ENCODE results near the gene PPP2R1B. TPM values are rescaled to one million over a fixed set of nuclear protein-coding genes. Genes with fewer than 3 reads are reported as not detected.

Gene PPP2R1B
- total RNA-seq, 1 donor from 2014 or later = 33.8 TPM

DNA sequence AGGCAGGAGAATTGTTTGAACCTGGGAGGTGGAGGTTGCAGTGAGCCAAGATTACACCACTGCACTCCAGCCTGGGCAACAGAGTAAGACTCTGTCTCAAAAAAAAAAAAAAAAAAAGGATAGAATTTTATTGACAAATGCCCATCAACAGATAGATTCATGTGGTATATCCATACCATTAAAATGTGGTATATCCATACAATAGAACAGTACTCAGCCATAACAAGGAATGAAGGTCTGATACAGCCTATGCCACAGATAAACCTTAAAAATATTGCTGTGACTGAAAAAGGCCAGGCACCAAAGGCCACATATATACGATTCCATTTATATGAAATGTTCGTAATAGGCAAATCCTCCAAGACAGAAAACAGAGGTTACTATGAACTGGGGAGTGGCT is 45.3 kb upstream of the PPP2R1B start:
- Mint-ChIP-seq H3K27ac (no peak overlapping the region), H3K4me3 (no peak overlapping the region), H3K27me3 (ENCODE audit: low read depth) (no peaks in the 10 kb centered on the region), H3K4me1 (peaks cover 9% of the 10 kb centered on the region), H3K36me3 (peaks cover 27% of the 10 kb centered on the region), H3K9me3 (no peaks in the 10 kb centered on the region)
- DNase-seq (ENCODE audit: low spot score in 2 of 2, unreplicated experiment in 2 of 2) = no peak
- TF ChIP-seq CTCF (IDR thresholded peaks at IDR 0.05; ENCODE audit: unreplicated experiment) = no peak

DNA sequence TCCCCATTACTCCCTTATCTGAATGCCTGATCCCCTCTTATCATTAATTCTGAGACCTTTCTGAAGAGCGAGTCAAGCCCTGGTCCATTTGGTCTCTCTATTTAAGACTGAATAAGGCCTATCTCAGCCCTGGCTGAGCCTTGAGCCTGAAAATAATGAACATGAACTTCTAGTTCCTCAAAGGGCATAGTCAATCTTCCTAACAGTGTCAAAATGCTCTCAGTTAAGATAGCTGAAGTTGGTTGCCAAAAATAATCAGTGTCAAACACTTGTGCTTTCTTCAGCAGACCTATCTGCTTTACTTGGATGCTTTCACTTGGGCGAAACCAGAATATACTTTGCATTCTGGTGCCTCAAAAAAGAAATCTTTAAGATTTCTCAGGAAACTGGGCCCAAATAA is 42.6 kb upstream of the PPP2R1B start:
- H3K4me3 Mint-ChIP-seq = no peak overlapping the region
- no peaks in the 10 kb centered on the region for H3K27me3 Mint-ChIP-seq (ENCODE audit: low read depth)
- H3K27ac Mint-ChIP-seq = no peak overlapping the region

DNA sequence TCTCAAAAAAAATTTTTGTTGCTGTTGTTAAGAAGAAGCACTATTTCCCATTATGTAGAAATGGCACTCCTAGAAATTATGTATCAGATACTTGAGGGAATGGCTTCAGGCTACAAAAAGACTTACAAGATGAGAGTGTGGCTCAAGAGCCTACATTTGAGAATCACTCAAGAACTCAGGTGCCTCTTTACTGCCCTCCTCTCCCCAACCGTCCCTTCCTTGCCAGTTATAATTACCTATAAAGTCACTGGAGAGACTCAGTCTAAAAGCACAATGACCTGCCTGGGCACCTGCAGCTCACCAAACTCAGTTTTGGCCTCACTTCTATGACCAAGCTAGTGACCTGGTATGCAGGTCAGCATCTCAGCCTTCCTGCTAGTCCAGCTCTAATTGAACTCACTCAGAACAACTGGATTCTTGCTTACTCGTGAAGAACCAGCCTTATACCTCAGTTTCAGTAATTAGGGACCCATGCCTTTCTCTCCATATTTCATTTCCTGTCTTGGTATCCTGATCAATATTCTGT is 41.9 kb upstream of the PPP2R1B start:
- Mint-ChIP-seq H3K9me3 (no peaks in the 10 kb centered on the region), H3K36me3 (peaks cover 49% of the 10 kb centered on the region), H3K27ac (no peak overlapping the region), H3K27me3 (ENCODE audit: low read depth) (no peaks in the 10 kb centered on the region), H3K4me3 (no peak overlapping the region), H3K4me1 (no peaks in the 10 kb centered on the region)
- no peak for TF ChIP-seq CTCF (IDR thresholded peaks at IDR 0.05; ENCODE audit: unreplicated experiment)
- DNase-seq (ENCODE audit: low spot score in 2 of 2, unreplicated experiment in 2 of 2) = no peak

More for the DNA sequence above, 42.6 kb upstream of the PPP2R1B start:
- Mint-ChIP-seq H3K36me3 (peaks cover 45% of the 10 kb centered on the region), H3K9me3 (no peaks in the 10 kb centered on the region), H3K4me1 (no peaks in the 10 kb centered on the region)
- TF ChIP-seq CTCF (IDR thresholded peaks at IDR 0.05; ENCODE audit: unreplicated experiment) = no peak
- DNase-seq (ENCODE audit: low spot score in 2 of 2, unreplicated experiment in 2 of 2) = no peak

DNA sequence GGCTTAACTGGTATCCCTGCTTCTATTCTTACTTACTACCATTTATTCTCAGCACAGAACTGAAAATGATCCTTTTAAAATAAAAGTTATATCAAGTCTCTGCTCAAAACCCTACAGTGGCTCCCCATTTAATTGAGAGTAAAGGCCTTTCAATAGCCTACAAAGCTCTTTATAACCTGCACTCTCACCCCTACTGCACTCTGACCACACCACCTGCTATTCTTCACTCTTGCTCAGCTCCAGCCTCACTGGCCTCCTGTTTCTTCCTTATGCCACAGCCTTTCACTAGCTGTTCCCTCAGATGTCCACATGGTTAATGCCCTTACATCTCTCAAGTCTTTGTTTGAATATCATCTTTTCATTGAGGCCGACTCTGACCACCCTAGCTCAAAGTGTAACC is 40.9 kb upstream of the PPP2R1B start:
- H3K4me1 Mint-ChIP-seq = no peaks in the 10 kb centered on the region
- no peaks in the 10 kb centered on the region for H3K9me3 Mint-ChIP-seq
- H3K4me3 Mint-ChIP-seq = no peak overlapping the region
- no peaks in the 10 kb centered on the region for H3K27me3 Mint-ChIP-seq (ENCODE audit: low read depth)
- DNase-seq (ENCODE audit: low spot score in 2 of 2, unreplicated experiment in 2 of 2) = no peak
- no peak for TF ChIP-seq CTCF (IDR thresholded peaks at IDR 0.05; ENCODE audit: unreplicated experiment)
- H3K27ac Mint-ChIP-seq = no peak overlapping the region
- H3K36me3 Mint-ChIP-seq = peaks cover 51% of the 10 kb centered on the region

GRCh38 chr11:111801135-111801534 is 34.9 kb upstream of the PPP2R1B start:
- peaks cover 59% of the 10 kb centered on the region for H3K36me3 Mint-ChIP-seq
- H3K9me3 Mint-ChIP-seq = peaks cover 14% of the 10 kb centered on the region
- no peak for TF ChIP-seq CTCF (IDR thresholded peaks at IDR 0.05; ENCODE audit: unreplicated experiment)
- no peak for DNase-seq (ENCODE audit: low spot score in 2 of 2, unreplicated experiment in 2 of 2)
- no peaks in the 10 kb centered on the region for H3K27me3 Mint-ChIP-seq (ENCODE audit: low read depth)
- peaks cover 4% of the 10 kb centered on the region for H3K4me1 Mint-ChIP-seq
- no peak overlapping the region for H3K27ac Mint-ChIP-seq
- H3K4me3 Mint-ChIP-seq = no peak overlapping the region

GRCh38 chr11:111798279-111798678 is 32.1 kb upstream of the PPP2R1B start:
- Mint-ChIP-seq H3K4me3 (no peak overlapping the region), H3K4me1 (peaks cover 16% of the 10 kb centered on the region), H3K36me3 (peaks cover 43% of the 10 kb centered on the region), H3K27ac (no peak overlapping the region), H3K9me3 (peaks cover 14% of the 10 kb centered on the region), H3K27me3 (ENCODE audit: low read depth) (no peaks in the 10 kb centered on the region)
- DNase-seq (ENCODE audit: low spot score in 2 of 2, unreplicated experiment in 2 of 2) = no peak
- TF ChIP-seq CTCF (IDR thresholded peaks at IDR 0.05; ENCODE audit: unreplicated experiment) = no peak

Data from mesothelial cell of epicardium (in vitro differentiated cells).